ENCODE measurements around the gene CNGA3.

The CNGA3 gene

GRCh38 chr2:98329549-98329948 lies 16.7 kb upstream of the CNGA3 start:
- DNase-seq (ENCODE audit: low spot score): no peak

- no peak for DNase-seq (ENCODE audit: low spot score)
Measured at GRCh38 chr2:98332989-98333388, 13.3 kb upstream of the CNGA3 start.

- DNase-seq (ENCODE audit: low spot score): no peak
Measured at GRCh38 chr2:98333922-98334321, 12.3 kb upstream of the CNGA3 start.

- DNase-seq (ENCODE audit: low spot score): peak; percentile 98
Measured at GRCh38 chr2:98334439-98335078, 11.7 kb upstream of the CNGA3 start.

GRCh38 chr2:98335271-98335670 lies 11.0 kb upstream of the CNGA3 start:
- peak; percentile 11 for DNase-seq (ENCODE audit: low spot score)

GRCh38 chr2:98341241-98341640 lies 5.0 kb upstream of the CNGA3 start:
- no peak for DNase-seq (ENCODE audit: low spot score)

GRCh38 chr2:98343285-98343684 lies 3.0 kb upstream of the CNGA3 start:
- no peak for DNase-seq (ENCODE audit: low spot score)

- no peak for DNase-seq (ENCODE audit: low spot score)
Measured at GRCh38 chr2:98347298-98348065, 1.2 kb downstream of the CNGA3 start.

GRCh38 chr2:98348066-98348561 lies 1.9 kb downstream of the CNGA3 start:
- peak; percentile 32 for DNase-seq (ENCODE audit: low spot score)

GRCh38 chr2:98350411-98350810 lies 4.2 kb downstream of the CNGA3 start:
- DNase-seq (ENCODE audit: low spot score): no peak

GRCh38 chr2:98355881-98356280 lies 9.6 kb downstream of the CNGA3 start:
- no peak for DNase-seq (ENCODE audit: low spot score)

- no peak for DNase-seq (ENCODE audit: low spot score)
Measured at GRCh38 chr2:98356729-98357128, 10.5 kb downstream of the CNGA3 start.

- no peak for DNase-seq (ENCODE audit: low spot score)
Measured at GRCh38 chr2:98357849-98358248, 11.6 kb downstream of the CNGA3 start.

GRCh38 chr2:98359986-98360385 lies 13.7 kb downstream of the CNGA3 start:
- peak; percentile 73 for DNase-seq (ENCODE audit: low spot score)

- DNase-seq (ENCODE audit: low spot score): no peak
Measured at GRCh38 chr2:98367721-98368120, 21.5 kb downstream of the CNGA3 start.

- no peak for DNase-seq (ENCODE audit: low spot score)
Measured at GRCh38 chr2:98369710-98370239, 23.5 kb downstream of the CNGA3 start.

GRCh38 chr2:98372121-98372520 lies 25.9 kb downstream of the CNGA3 start:
- DNase-seq (ENCODE audit: low spot score): no peak

- DNase-seq (ENCODE audit: low spot score): no peak
Measured at GRCh38 chr2:98372579-98372978, 26.3 kb downstream of the CNGA3 start.

- DNase-seq (ENCODE audit: low spot score): no peak
Measured at GRCh38 chr2:98374286-98374685, 28.0 kb downstream of the CNGA3 start.

- no peak for DNase-seq (ENCODE audit: low spot score)
Measured at GRCh38 chr2:98374958-98375570, 28.8 kb downstream of the CNGA3 start.

- no peak for DNase-seq (ENCODE audit: low spot score)
Measured at GRCh38 chr2:98376301-98376910, 30.1 kb downstream of the CNGA3 start.

GRCh38 chr2:98376996-98377395 lies 30.7 kb downstream of the CNGA3 start:
- no peak for DNase-seq (ENCODE audit: low spot score)

Data from kidney tubule cell (primary cell).